WTC11 (cell line): ENCODE data around the gene PHF11. TPM values are rescaled to one million over a fixed set of nuclear protein-coding genes. Genes with fewer than 3 reads are reported as not detected.

Experiments used
- ATAC-seq: fragments of 200-7000 bp; cut with Tn5 transposase; 2 replicates; pipeline ENCODE4 v1.10.0; 2021; ENCODE audit warnings: mild to moderate bottlenecking, moderate library complexity
- CTCF ChIA-PET: fragments of 300-600 bp; sonication (Branson Sonifier 250); formaldehyde crosslinking; loops from one replicate; lab custom pipeline; 2021; ENCODE audit warnings: antibody characterized with exemption; lab: Charles Lee
- POLR2A ChIA-PET: fragments of 350-600 bp; sonication (Branson Sonifier 250); formaldehyde crosslinking; loops from one replicate; lab custom pipeline; 2021; ENCODE audit warnings: antibody characterized with exemption; lab: Charles Lee
- DNase-seq: peaks from one replicate; pipeline ENCODE4 v3.0.0; 2021; ENCODE audit warnings: low spot score
- H3K27ac Mint-ChIP-seq: 2 replicates; pipeline ENCODE4 v1.8.0; 2021; ENCODE audit warnings: mixed read lengths
- H3K27me3 Mint-ChIP-seq: 2 replicates; pipeline ENCODE4 v1.8.0; 2021; ENCODE audit warnings: low read depth, mild to moderate bottlenecking, moderate library complexity, mixed read lengths
- H3K36me3 Mint-ChIP-seq: 2 replicates; pipeline ENCODE4 v1.8.0; 2021; ENCODE audit warnings: mixed read lengths
- H3K4me1 Mint-ChIP-seq: 2 replicates; pipeline ENCODE4 v1.8.0; 2022; ENCODE audit warnings: mixed read lengths
- H3K4me3 Mint-ChIP-seq: 2 replicates; pipeline ENCODE4 v1.8.0; 2021; ENCODE audit warnings: mild to moderate bottlenecking, moderate library complexity, mixed read lengths
- H3K9me3 Mint-ChIP-seq: 2 replicates; pipeline ENCODE4 v1.8.0; 2021; ENCODE audit warnings: mixed read lengths
- ETV6 ChIP-seq: sonication (generic); formaldehyde crosslinking; IDR thresholded peaks from 2 replicates; pipeline ENCODE4 v1.8.1; 2022; ENCODE audit warnings: mild to moderate bottlenecking, missing genetic modification reagents
- JUN ChIP-seq: sonication (generic); formaldehyde crosslinking; IDR thresholded peaks from 2 replicates; pipeline ENCODE4 v1.8.0; 2023; ENCODE audit warnings: mild to moderate bottlenecking, missing genetic modification reagents
- NR2C2 ChIP-seq: sonication (generic); formaldehyde crosslinking; IDR thresholded peaks from 2 replicates; pipeline ENCODE4 v1.8.0; 2022; ENCODE audit warnings: mild to moderate bottlenecking, missing genetic modification reagents
- SMAD3 ChIP-seq: sonication (generic); formaldehyde crosslinking; IDR thresholded peaks from 2 replicates; pipeline ENCODE4 v1.8.0; 2022; ENCODE audit warnings: missing genetic modification reagents, mild to moderate bottlenecking, borderline replicate concordance
- TP53 ChIP-seq: sonication (generic); formaldehyde crosslinking; IDR thresholded peaks from 2 replicates; pipeline ENCODE4 v1.8.1; 2023; ENCODE audit warnings: mild to moderate bottlenecking, missing genetic modification reagents
- ZNF423 ChIP-seq: fragments of 250-450 bp; sonication (Bioruptor Pico); IDR thresholded peaks from 2 replicates; pipeline ENCODE4 v2.1.2; 2022; ENCODE audit warnings: mild to moderate bottlenecking, moderate library complexity
- total RNA-seq: library from RNA; stranded (reverse); gene quantifications from 3 replicates; pipeline ENCODE4 v1.2.3, GENCODE V29; 2021
- TF ChIP-seq, protein P1 (sequence below): fragments of 200-600 bp; IDR thresholded peaks from 2 replicates; pipeline ENCODE4 v1.8.0; 2022; ENCODE audit warnings: antibody characterized with exemption
- TF ChIP-seq, protein P2 (sequence below): sonication (generic); formaldehyde crosslinking; IDR thresholded peaks from 2 replicates; pipeline ENCODE4 v1.8.1; 2022; ENCODE audit warnings: mild to moderate bottlenecking, moderate library complexity, missing genetic modification reagents
- TF ChIP-seq, protein P3 (sequence below): sonication (generic); formaldehyde crosslinking; IDR thresholded peaks from 2 replicates; pipeline ENCODE4 v1.8.0; 2023; ENCODE audit warnings: missing genetic modification reagents
- TF ChIP-seq, protein P4 (sequence below): sonication (generic); formaldehyde crosslinking; IDR thresholded peaks from 2 replicates; pipeline ENCODE4 v1.8.0; 2022; ENCODE audit warnings: mild to moderate bottlenecking, missing genetic modification reagents
- TF ChIP-seq, protein P5 (sequence below): sonication (generic); formaldehyde crosslinking; IDR thresholded peaks from 2 replicates; pipeline ENCODE4 v1.8.1; 2023; ENCODE audit warnings: mild to moderate bottlenecking, missing genetic modification reagents, moderate library complexity
- TF ChIP-seq, protein P6 (sequence below): fragments of 250-450 bp; sonication (Bioruptor Pico); IDR thresholded peaks from 2 replicates; pipeline ENCODE4 v2.1.2; 2022; ENCODE audit warnings: mild to moderate bottlenecking, moderate library complexity
- TF ChIP-seq, protein P7 (sequence below): sonication (generic); formaldehyde crosslinking; IDR thresholded peaks from 2 replicates; pipeline ENCODE4 v1.8.1; 2023; ENCODE audit warnings: mild to moderate bottlenecking, moderate library complexity, missing genetic modification reagents

PHF11 gene
- total RNA-seq, 1 experiment from 2014 or later, result 9.3 TPM

DNA sequence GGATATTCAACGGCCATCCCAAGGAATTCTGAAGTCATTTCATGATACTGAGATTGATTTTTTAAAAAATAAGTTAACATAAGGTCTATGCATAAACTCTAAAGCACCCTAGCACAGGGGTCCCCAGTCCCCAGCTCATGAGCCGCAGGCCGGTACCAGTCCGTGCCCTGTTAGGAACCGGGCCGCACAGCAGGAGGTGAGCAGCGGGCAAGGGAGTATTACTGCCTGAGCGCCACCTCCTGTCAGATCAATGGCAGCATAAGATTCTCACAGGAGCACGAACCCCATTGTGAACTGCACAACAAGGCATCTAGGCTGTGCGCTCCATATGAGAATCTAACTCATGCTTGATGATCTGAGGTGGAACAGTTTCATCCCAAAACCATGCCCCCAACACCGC is 58.6 kb downstream of the PHF11 start (continued):
- TF ChIP-seq, protein P1, sequence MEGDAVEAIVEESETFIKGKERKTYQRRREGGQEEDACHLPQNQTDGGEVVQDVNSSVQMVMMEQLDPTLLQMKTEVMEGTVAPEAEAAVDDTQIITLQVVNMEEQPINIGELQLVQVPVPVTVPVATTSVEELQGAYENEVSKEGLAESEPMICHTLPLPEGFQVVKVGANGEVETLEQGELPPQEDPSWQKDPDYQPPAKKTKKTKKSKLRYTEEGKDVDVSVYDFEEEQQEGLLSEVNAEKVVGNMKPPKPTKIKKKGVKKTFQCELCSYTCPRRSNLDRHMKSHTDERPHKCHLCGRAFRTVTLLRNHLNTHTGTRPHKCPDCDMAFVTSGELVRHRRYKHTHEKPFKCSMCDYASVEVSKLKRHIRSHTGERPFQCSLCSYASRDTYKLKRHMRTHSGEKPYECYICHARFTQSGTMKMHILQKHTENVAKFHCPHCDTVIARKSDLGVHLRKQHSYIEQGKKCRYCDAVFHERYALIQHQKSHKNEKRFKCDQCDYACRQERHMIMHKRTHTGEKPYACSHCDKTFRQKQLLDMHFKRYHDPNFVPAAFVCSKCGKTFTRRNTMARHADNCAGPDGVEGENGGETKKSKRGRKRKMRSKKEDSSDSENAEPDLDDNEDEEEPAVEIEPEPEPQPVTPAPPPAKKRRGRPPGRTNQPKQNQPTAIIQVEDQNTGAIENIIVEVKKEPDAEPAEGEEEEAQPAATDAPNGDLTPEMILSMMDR, result no peak
- TF ChIP-seq, protein P2, sequence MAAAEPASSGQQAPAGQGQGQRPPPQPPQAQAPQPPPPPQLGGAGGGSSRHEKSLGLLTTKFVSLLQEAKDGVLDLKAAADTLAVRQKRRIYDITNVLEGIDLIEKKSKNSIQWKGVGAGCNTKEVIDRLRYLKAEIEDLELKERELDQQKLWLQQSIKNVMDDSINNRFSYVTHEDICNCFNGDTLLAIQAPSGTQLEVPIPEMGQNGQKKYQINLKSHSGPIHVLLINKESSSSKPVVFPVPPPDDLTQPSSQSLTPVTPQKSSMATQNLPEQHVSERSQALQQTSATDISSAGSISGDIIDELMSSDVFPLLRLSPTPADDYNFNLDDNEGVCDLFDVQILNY (CRISPR knock-in tag), result no peak
- TF ChIP-seq, protein P3, sequence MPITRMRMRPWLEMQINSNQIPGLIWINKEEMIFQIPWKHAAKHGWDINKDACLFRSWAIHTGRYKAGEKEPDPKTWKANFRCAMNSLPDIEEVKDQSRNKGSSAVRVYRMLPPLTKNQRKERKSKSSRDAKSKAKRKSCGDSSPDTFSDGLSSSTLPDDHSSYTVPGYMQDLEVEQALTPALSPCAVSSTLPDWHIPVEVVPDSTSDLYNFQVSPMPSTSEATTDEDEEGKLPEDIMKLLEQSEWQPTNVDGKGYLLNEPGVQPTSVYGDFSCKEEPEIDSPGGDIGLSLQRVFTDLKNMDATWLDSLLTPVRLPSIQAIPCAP (CRISPR knock-in tag), result no peak

DNA sequence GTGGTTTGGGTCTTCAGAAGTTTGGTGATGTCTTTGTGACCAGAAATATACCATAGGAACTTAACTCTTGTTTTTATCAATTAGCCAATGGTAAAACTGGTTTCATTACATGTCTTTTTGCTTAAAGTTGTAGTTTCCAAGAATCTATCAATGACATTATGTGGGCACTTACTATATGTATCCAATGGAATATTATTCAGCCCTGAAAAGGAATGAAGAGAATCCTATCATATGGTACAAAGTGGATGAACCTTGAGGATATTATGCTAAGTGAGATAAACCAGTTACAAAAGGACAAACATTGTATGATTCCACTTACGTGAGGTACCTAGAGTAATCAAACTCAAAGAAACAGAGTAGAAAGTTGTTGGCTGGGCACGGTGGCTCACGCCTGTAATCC is 63.3 kb downstream of the PHF11 start:
- H3K27ac Mint-ChIP-seq, result no peak overlapping the region
- peaks cover 43% of the 10 kb centered on the region for H3K36me3 Mint-ChIP-seq
- H3K9me3 Mint-ChIP-seq, result peaks cover 4% of the 10 kb centered on the region
- POLR2A ChIA-PET, result no interaction called here
- H3K4me1 Mint-ChIP-seq, result no peaks in the 10 kb centered on the region
- H3K4me3 Mint-ChIP-seq, result no peak overlapping the region
- no peaks in the 10 kb centered on the region for H3K27me3 Mint-ChIP-seq
- TF ChIP-seq NR2C2 (CRISPR knock-in tag) (no peak), TP53 (no peak), ZNF423 (no peak), SMAD3 (CRISPR knock-in tag) (no peak), ETV6 (CRISPR knock-in tag) (no peak), JUN (CRISPR knock-in tag) (no peak)
- TF ChIP-seq, protein P4, sequence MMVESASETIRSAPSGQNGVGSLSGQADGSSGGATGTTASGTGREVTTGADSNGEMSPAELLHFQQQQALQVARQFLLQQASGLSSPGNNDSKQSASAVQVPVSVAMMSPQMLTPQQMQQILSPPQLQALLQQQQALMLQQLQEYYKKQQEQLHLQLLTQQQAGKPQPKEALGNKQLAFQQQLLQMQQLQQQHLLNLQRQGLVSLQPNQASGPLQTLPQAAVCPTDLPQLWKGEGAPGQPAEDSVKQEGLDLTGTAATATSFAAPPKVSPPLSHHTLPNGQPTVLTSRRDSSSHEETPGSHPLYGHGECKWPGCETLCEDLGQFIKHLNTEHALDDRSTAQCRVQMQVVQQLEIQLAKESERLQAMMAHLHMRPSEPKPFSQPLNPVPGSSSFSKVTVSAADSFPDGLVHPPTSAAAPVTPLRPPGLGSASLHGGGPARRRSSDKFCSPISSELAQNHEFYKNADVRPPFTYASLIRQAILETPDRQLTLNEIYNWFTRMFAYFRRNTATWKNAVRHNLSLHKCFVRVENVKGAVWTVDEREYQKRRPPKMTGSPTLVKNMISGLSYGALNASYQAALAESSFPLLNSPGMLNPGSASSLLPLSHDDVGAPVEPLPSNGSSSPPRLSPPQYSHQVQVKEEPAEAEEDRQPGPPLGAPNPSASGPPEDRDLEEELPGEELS, result no peak
- TF ChIP-seq, protein P3 (CRISPR knock-in tag), result no peak
- TF ChIP-seq, protein P5, sequence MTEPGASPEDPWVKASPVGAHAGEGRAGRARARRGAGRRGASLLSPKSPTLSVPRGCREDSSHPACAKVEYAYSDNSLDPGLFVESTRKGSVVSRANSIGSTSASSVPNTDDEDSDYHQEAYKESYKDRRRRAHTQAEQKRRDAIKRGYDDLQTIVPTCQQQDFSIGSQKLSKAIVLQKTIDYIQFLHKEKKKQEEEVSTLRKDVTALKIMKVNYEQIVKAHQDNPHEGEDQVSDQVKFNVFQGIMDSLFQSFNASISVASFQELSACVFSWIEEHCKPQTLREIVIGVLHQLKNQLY, result no peak
- TF ChIP-seq, protein P6, sequence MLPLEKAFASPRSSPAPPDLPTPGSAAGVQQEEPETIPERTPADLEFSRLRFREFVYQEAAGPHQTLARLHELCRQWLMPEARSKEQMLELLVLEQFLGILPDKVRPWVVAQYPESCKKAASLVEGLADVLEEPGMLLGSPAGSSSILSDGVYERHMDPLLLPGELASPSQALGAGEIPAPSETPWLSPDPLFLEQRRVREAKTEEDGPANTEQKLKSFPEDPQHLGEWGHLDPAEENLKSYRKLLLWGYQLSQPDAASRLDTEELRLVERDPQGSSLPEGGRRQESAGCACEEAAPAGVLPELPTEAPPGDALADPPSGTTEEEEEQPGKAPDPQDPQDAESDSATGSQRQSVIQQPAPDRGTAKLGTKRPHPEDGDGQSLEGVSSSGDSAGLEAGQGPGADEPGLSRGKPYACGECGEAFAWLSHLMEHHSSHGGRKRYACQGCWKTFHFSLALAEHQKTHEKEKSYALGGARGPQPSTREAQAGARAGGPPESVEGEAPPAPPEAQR (CRISPR knock-in tag), result no peak
- TF ChIP-seq, protein P7, sequence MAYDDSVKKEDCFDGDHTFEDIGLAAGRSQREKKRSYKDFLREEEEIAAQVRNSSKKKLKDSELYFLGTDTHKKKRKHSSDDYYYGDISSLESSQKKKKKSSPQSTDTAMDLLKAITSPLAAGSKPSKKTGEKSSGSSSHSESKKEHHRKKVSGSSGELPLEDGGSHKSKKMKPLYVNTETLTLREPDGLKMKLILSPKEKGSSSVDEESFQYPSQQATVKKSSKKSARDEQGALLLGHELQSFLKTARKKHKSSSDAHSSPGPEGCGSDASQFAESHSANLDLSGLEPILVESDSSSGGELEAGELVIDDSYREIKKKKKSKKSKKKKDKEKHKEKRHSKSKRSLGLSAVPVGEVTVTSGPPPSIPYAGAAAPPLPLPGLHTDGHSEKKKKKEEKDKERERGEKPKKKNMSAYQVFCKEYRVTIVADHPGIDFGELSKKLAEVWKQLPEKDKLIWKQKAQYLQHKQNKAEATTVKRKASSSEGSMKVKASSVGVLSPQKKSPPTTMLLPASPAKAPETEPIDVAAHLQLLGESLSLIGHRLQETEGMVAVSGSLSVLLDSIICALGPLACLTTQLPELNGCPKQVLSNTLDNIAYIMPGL (CRISPR knock-in tag), result no peak
- CTCF ChIA-PET, result no interaction called here
- ATAC-seq (no peak), DNase-seq (no peak)
